Ovary (tissue), 9 donors: ENCODE measurements around the gene BANP. TPM values are rescaled to one million over a fixed set of nuclear protein-coding genes. Genes with fewer than 3 reads are reported as not detected.
A peak's percentile ranks its signal among the peaks of the same experiment; 100 is the strongest.
"Not testable (repeated sequence)": the region's sequence is repeated elsewhere in the genome, so short reads cannot be mapped to it uniquely, and the experiment has no call there.

Experiments
- DNase-seq, 5 donors: peaks; one replicate each; pipeline ENCODE4 v3.0.0-alpha.2; 2019 to 2020
- H3K27ac ChIP-seq, 2 donors: fragments of 200-600 bp; one replicate each; pipeline versions ENCODE4 v1.5.1 to v1.8.0; 2019 to 2022
- H3K27me3 ChIP-seq: fragments of 200-600 bp; one replicate; pipeline ENCODE4 v1.8.0; 2022
- H3K36me3 ChIP-seq: fragments of 200-600 bp; sonication (generic); one replicate; pipeline ENCODE4 v1.5.1; 2019
- H3K4me1 ChIP-seq: one replicate; pipeline ENCODE4 v1.8.1; 2013; ENCODE audit warnings: mild to moderate bottlenecking, moderate library complexity; ENCODE audit not compliant: insufficient read depth
- H3K4me3 ChIP-seq: fragments of 200-600 bp; sonication (generic); one replicate; pipeline ENCODE4 v1.5.1; 2017
- H3K9me3 ChIP-seq, 2 donors: fragments of 200-600 bp in 1 of 2; sonication (generic) in 1 of 2; one replicate each; pipeline versions ENCODE4 v1.5.1 to v1.8.1; 2013 to 2019; ENCODE audit warnings: mild to moderate bottlenecking in 1 of 2, moderate library complexity in 1 of 2
- EP300 ChIP-seq: sonication (generic); formaldehyde crosslinking; IDR thresholded peaks from one replicate; pipeline ENCODE4 v1.6.1; 2017; ENCODE audit warnings: antibody characterized with exemption
- POLR2A ChIP-seq: fragments of 450-650 bp; IDR thresholded peaks from one replicate; pipeline ENCODE4 v1.6.1; 2017; ENCODE audit warnings: antibody characterized with exemption, mild to moderate bottlenecking, moderate library complexity
- WGBS, 3 donors: extraction: QIAGEN DNeasy Blood & Tissue Kit in 1 of 3; methylation state at CpG; one replicate each; pipeline versions ENCODE4 v1.1.5 to v1.1.7; 2013 to 2017; 5-methylcytosine and 5-hydroxymethylcytosine counted together
- intact Hi-C, 4 donors: fragments of 100-400 bp; cut with DNase I; formaldehyde crosslinking; loops; one replicate each; pipeline versions ENCODE4 v1.11.0 to v1.15.1; 2022 to 2023
- polyA plus RNA-seq, 2 donors: library from polyadenylated mRNA; stranded (reverse); fragments of 200-250 nt in 1 of 2; fragments of 350-450 nt in 1 of 2; fragmentation: Illumina TruSeq in 1 of 2; extraction: RNeasy Lipid Tissue Mini Kit (QIAGEN cat#74804) in 1 of 2; gene quantifications; one replicate each; pipeline ENCODE4 v1.2.3, GENCODE V29; 2013 to 2014
- total RNA-seq, 7 donors: library from RNA; depleted of rRNA in 2 of 7; stranded (reverse); fragments of >200 nt in 2 of 7; fragmentation: NEBNext Ultra II Directional in 3 of 7; extraction: Animal tissue kit (Norgen Biotek cat#: 25700) in 3 of 7; gene quantifications; one replicate each; pipeline versions ENCODE4 v1.1.0 to v1.2.4, GENCODE V29; 2016 to 2023
- TF ChIP-seq, protein P1 (sequence below), 3 donors: fragments of 450-650 bp in 2 of 3; fragments of 200-600 bp in 1 of 3; IDR thresholded peaks; one replicate each; pipeline versions ENCODE4 v1.5.1 to v1.8.0; 2016 to 2022; ENCODE audit warnings: antibody characterized with exemption in 3 of 3, mild to moderate bottlenecking in 1 of 3
- donor health status: DM: no; HTN: no; CAD: no; lungs with moderate emphysema.
- donor health status: DM: no; HTN: no; CAD: no.
- donor health status: Bipolar disorder and iron deficiency.
- donor health status: DM: yes; HTN: yes; CAD: no.
- donor health status: DM: no; HTN: no; CAD: no.
- donor health status: DM: yes; HTN: yes; CAD: no.

The BANP gene
- total and polyA plus RNA-seq, 9 donors = 14.8 to 48.6 (median 28.1) TPM

DNA sequence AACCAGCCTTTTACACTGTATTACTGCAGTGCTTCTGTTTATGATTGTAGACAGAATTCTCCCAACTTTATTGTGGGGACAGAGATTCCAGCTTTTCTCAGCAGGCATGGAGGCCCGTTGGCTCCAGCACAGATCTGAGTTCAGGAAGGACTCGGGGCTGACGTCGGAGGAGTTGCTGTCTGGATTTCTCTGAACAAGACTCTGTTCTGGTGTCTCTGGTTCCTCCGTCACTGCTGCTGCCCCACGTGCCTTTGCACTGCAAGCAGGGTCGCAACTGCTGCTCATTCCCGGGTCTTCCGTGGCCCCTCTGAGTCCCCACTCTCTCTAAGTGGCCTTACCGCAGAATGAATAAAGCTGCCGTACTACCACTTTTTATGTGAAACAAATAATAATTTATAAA is 88.4 kb downstream of the BANP start:
- no peaks in the 10 kb centered on the region for H3K27me3 ChIP-seq
- H3K36me3 ChIP-seq = no peaks in the 10 kb centered on the region
- intact Hi-C loops = no loop called here
- 94 to 95% (median 94%) methylated on average over 11 of the region's 11 CpGs for WGBS, 3 donors
- TF ChIP-seq, protein P1, sequence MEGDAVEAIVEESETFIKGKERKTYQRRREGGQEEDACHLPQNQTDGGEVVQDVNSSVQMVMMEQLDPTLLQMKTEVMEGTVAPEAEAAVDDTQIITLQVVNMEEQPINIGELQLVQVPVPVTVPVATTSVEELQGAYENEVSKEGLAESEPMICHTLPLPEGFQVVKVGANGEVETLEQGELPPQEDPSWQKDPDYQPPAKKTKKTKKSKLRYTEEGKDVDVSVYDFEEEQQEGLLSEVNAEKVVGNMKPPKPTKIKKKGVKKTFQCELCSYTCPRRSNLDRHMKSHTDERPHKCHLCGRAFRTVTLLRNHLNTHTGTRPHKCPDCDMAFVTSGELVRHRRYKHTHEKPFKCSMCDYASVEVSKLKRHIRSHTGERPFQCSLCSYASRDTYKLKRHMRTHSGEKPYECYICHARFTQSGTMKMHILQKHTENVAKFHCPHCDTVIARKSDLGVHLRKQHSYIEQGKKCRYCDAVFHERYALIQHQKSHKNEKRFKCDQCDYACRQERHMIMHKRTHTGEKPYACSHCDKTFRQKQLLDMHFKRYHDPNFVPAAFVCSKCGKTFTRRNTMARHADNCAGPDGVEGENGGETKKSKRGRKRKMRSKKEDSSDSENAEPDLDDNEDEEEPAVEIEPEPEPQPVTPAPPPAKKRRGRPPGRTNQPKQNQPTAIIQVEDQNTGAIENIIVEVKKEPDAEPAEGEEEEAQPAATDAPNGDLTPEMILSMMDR (IDR thresholded peaks at IDR 0.05) = no peak
- TF ChIP-seq POLR2A (no peak), EP300 (no peak)
- H3K4me1 ChIP-seq = no peaks in the 10 kb centered on the region
- no peak overlapping the region for H3K4me3 ChIP-seq
- H3K9me3 ChIP-seq = no peaks in the 10 kb centered on the region
- no peak overlapping the region for H3K27ac ChIP-seq
- no peak for DNase-seq

DNA sequence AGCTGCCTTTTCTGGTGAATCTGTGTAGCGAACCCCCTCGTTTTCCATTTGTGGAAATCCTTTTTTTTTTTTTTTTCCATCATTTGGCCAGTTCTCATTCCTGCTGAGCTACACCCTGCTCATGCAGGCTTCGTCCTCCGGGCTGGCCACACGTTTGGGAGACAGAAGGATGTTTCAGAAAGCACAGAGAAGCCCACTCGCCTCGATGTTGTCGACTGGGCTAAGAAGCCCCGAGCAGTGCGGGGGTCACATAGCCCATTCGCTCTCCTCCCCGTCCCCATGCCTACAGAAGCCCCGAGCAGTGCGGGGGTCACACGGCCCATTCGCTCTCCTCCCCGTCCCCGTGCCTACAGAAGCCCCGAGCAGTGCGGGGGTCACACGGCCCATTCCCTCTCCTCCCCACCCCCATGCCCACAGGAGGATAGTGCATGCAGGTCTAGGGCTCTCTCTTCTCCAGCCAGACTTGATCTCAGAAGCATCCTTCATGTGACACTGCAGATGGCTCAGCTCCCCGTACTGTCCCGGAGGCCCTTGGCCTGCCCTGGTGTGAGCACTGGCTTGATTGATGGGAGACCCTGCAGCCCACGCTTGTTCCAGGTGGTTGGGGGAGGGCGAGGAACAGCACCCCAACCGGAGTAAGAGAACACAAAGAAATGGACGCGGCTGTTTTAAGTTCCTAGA is 89.1 kb downstream of the BANP start:
- H3K36me3 ChIP-seq, H3K4me3 ChIP-seq, H3K4me1 ChIP-seq, H3K27ac ChIP-seq, H3K9me3 ChIP-seq, H3K27me3 ChIP-seq, intact Hi-C loops: not testable (repeated sequence)
- 83 to 90% (median 88%) methylated on average over 28 of the region's 28 CpGs for WGBS, 3 donors
- peak in 1 of 5 donors; percentile 18 for DNase-seq

DNA sequence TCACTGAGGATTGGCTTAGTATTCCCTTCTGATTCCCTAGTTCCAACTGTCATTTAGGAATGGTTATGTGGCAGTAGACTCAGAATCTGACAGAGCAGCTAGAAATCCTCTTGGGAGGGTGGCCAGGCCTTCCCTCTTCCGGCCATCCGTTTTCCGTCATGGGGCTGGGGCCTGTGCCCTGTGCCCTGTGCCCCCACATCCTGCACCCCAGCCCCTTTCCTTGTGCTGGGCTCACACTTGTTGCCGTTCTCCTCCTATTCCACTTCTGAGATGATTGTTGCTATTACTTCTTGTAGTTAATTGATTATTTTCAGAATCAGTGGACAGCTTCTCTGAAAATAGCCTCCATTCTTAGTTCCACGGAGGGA is 89.6 kb downstream of the BANP start:
- H3K36me3 ChIP-seq, H3K4me1 ChIP-seq, intact Hi-C loops, H3K9me3 ChIP-seq, H3K27me3 ChIP-seq, DNase-seq, H3K27ac ChIP-seq, H3K4me3 ChIP-seq: not testable (repeated sequence)
- WGBS, 3 donors = 82 to 90% (median 88%) methylated on average over 5 of the region's 5 CpGs

DNA sequence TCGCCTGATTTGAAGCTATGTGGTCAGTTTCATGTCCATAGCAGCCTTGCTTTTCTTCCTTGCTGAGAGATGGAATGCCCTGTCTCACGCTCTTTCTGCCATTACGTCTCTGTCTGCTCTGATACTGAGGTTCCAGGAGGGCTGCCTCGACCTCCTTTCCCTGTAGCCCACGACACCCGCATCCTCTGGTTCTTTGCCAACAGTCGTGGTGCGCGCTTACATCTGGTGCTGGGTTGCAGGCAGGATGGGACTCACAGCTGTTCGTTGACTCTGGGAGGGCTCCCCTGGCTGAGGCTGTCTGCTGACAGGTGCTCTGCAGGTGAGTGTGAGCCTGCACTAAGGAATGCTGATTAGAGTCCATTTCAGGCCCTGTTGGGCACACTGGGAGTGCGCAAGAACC is 90.3 kb downstream of the BANP start:
- H3K27ac ChIP-seq, H3K4me1 ChIP-seq, H3K27me3 ChIP-seq, H3K4me3 ChIP-seq, intact Hi-C loops, H3K36me3 ChIP-seq, H3K9me3 ChIP-seq: not testable (repeated sequence)
- DNase-seq = peak in 1 of 5 donors; percentile 14
- WGBS, 3 donors = 92 to 97% (median 96%) methylated on average over 11 of the region's 11 CpGs

DNA sequence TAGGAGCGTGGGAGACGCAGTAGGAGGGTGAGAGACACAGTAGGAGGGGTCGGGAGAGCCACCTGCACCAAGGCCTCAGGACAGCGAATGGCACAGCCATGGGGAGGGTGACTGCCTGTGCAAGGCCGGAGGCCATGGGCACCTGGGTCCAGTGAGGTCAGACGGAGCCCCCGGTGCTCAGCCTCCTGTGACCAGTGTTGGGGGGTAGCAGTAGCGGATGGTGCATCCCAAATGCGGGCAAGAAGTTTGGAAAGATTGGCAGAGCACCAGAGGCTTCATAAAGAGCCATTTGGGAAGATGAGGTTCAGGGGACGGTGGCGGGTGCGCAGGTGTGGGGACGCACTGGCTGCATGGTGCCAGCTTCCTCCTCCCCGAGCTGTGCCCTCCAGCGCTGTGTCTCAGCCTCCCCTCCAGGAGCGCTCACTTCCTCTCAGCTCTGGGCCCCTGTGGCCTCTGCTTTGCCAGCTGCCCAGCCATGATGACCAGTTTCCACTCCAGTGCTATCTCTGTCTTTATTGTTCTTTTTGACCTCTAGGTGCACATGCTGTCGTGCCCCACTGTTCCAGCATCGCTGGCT is 90.8 kb downstream of the BANP start:
- H3K4me1 ChIP-seq, intact Hi-C loops, H3K36me3 ChIP-seq, H3K27ac ChIP-seq, H3K4me3 ChIP-seq, H3K9me3 ChIP-seq, H3K27me3 ChIP-seq: not testable (repeated sequence)
- 89 to 95% (median 95%) methylated on average over 18 of the region's 18 CpGs for WGBS, 3 donors
- peak in 2 of 5 donors; percentile 15 to 19 for DNase-seq

DNA sequence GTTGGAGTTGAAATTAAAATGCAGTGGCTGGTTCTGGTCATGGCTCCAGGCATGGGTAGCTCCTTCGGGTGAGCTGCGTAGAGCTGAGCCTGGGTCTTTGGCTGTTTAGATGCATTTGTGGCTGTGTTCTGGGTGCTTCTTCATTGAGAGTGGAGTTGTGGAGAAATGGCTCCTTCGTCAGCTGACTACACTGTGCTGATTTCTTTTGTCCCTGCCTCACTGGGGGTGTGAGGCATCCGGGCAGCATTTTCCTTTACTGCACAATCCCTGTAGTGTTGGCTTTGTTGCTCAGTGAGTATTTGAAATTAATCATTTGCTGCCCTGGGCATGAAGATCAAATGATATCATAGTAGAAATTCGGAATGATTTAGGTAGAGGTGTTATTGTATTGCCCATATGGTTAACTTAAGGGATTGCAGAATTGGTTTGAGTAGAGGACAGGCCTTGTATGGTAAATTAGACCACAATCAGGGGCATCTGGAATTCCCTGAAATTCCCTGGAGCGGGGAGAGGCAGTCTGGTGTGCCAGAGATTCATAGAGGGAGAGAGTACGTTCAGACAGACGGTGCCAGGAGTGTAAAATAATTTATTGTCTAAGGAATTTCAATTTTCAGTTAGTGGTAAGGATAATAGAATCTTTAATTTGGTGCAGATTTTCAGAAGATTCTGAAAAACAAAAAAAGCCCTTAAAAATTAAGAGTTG is 92.1 kb downstream of the BANP start:
- H3K4me1 ChIP-seq, H3K4me3 ChIP-seq, H3K27me3 ChIP-seq, H3K36me3 ChIP-seq, H3K27ac ChIP-seq, H3K9me3 ChIP-seq, intact Hi-C loops, DNase-seq: not testable (repeated sequence)
- WGBS, 3 donors = 87 to 91% (median 88%) methylated on average over 8 of the region's 8 CpGs

DNA sequence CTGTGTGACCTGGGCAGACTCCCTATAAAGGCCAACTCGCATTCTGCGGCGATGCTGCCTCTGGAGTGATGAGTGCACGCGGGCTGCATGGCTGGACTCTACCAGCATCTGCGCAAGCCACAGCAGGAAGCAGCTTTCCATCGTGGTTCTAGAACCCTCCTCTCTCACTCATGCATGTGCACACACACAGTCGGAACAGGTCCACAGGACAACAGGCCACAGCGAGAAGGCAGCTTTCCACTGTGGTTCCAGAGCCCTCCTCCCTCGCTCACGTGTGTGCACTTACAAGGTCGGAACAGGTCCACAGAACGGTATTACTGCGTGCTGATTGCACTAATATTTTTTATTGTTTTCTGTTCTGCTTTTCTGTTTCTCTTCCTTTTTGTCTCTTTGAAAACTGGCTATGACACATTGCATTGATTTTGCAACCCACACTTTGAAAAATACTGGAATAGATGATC is 92.9 kb downstream of the BANP start:
- 87 to 93% (median 93%) methylated on average over 14 of the region's 14 CpGs for WGBS, 3 donors
- H3K36me3 ChIP-seq, H3K4me1 ChIP-seq, intact Hi-C loops, H3K27ac ChIP-seq, H3K9me3 ChIP-seq, H3K27me3 ChIP-seq, H3K4me3 ChIP-seq: not testable (repeated sequence)
- peak in 1 of 5 donors; percentile 16 for DNase-seq

DNA sequence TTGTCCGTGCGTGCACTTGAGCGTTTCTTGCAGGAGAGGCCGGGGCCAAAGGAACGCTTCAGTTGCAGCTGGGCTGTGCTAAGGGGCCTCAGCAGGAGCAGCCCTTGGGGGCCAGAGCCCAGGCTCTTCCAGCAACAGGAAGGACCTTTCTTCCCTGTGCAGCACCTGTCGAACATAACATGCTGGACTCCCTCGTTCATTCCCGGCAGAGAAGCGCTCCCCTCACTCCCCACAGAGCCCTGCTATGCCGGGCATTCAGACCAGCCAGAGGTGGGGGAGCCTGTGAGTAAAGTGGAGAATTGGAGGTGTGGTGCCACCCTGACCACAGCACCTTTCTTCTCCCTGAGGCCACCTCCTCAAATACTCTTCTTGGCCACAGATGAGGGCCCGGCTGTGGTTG is 94.1 kb downstream of the BANP start:
- H3K36me3 ChIP-seq, intact Hi-C loops, H3K4me1 ChIP-seq, H3K9me3 ChIP-seq, H3K27me3 ChIP-seq, H3K4me3 ChIP-seq, H3K27ac ChIP-seq, DNase-seq: not testable (repeated sequence)
- WGBS, 3 donors = 88 to 91% (median 91%) methylated on average over 11 of the region's 11 CpGs
